Stimulated activated CD4-positive, alpha-beta T cell treated with anti-CD3 and anti-CD28 coated beads, Interleukin-12 subunit alpha, Interleukin-12 subunit beta, amount 100 ng/mL, for 24 hours (primary cell): Measurements from ENCODE around the gene NCOA1.
"Not testable (repeated sequence)": the region's sequence is repeated elsewhere in the genome, so short reads cannot be mapped to it uniquely, and the experiment has no call there.

Experiments used
- DNase-seq, 2 experiments: peaks; one replicate each; pipeline ENCODE4 v3.0.0-alpha.2; 2020; ENCODE audit warnings: low read depth in 2 of 2

Gene NCOA1

DNA sequence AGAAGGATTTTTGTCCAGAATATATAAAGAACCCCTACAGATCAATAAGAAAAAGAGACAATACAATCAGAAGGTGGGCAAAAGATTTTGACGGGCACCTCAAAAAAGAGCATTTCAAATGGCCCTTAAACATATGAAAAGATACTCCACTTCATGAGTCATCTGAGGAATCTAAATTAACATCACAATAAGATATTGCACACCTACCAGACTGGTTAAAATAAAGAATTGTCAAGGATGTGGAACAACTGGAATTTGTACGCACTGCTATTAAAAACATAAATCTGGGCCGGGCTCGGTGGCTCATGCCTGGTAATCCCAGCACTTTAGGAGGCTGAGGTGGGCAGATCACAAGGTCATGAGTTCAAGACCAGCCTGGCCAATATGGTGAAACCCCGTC, 17.0 kb upstream of the NCOA1 start:
- no peak for DNase-seq

- DNase-seq, result no peak
These were observed 13.8 kb upstream of the NCOA1 start for GRCh38 chr2:24477229-24477628.

- DNase-seq, result no peak
These were observed 12.8 kb upstream of the NCOA1 start for GRCh38 chr2:24478243-24478642.

DNA sequence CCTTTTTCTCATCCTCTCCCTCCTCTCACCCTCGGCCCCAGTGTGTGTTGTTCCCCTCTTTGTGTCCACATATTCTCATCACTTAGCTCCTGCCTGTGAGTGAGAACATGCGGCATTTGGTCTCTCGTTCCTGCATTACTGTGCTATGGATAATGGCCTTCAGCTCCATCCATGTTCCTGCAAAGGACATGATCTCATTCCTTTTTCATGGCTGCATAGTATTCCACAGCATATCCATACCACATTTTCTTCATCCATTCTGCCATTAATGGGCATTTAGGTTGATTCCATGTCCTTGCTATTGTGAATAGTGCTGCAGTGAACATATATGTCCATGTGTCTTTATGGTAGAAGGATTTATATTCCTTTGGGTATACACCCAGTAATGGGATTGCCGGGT, 10.8 kb upstream of the NCOA1 start:
- DNase-seq, result no peak

- DNase-seq, result no peak
These were observed 8.6 kb upstream of the NCOA1 start for GRCh38 chr2:24482251-24482971.

DNA sequence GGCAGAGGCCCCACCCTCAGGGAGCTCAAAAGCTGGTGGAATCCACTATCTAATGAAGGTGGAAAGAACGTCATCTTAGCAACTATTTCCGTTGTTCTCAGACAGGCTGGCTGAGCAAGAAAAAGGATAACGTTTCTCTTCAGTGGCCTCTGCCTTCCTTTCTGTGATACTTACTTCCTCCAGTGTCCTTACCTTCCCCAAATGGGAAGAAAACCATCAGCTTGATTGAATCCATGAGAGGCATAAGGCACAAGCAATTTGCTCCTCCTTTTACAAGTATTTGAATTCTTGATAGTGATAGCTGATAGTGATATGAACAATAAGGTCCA, 8.1 kb upstream of the NCOA1 start:
- no peak for DNase-seq

GRCh38 chr2:24484677-24485076, 6.4 kb upstream of the NCOA1 start:
- not testable (repeated sequence) for DNase-seq

- no peak for DNase-seq
These were observed 5.9 kb upstream of the NCOA1 start for GRCh38 chr2:24485197-24485596.

DNA sequence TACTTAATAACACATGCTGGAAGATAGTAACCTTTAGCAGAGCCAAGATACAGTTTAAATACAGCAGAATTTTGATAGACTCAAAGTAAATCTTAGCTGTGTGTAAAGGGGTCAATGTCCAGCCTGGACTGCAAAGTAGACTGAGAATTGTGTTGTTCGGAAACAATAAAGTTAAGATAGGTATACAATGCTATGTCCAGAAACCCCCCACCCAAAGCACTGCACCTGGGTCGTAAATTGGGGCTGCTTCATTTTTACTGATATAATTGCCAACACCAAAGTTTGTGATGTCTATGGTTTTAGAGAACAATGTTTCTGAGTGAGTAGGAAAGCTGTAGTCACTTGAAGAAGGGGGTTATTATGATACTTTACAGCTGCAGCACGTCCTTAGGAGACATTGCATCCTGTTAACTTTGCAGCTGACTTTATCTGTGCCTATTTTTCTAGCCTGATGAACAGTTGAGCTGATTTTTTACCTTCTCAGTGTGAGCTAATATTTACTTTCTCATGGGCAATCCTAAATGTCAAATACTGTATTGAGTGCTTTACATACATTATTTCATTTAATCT, 4.3 kb upstream of the NCOA1 start:
- no peak for DNase-seq

- DNase-seq, result no peak
These were observed 1.4 kb upstream of the NCOA1 start for GRCh38 chr2:24489465-24490180.

- DNase-seq, result peak in 1 of 2 experiments; percentile 2
These were observed 819 bp upstream of the NCOA1 start for GRCh38 chr2:24490181-24490689.

DNA sequence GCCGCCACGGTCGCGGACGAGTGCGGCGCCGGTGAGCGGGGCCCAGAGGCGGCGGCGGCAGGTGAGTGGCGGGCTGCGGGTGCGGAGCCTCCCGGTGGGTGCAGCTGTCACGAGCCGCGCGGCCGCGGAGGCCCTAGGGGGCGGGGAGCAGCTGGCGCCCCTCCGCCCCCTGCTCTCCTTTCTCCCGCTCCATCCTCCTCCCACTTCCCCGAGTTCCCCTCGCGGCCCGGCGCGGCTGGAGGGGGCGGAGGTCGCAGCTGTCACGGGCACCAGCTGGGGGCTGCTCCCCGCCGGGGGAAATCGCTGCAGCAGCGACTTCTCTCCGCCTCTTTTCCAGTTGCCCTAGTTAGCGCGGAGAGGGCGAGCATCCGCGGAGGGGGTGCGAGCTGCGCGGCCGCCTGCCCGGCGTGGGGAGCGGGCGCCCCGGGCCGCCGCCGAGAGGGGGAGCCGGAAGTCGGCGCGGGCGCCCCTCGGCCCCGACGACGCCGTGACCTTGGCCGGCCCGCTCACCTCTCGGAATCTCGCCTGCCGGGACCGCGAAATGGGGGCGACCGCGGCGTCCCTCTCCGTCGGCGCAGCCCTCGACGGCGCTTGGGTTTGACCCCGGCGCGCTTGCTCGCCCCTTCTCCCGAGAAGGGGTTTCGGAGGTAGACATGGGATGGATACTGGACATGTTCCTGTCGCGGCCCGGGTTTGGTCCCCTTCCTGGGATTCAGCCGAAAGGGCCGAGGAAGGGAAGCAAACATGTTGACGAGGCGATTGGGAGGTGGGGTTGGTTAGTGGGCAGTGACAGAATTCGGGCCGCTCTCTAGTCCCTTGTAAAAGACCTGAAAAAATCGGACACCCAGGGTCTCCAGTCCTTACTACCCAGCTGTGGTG, 727 bp downstream of the NCOA1 start:
- peak; percentile 38 to 41 for DNase-seq

DNA sequence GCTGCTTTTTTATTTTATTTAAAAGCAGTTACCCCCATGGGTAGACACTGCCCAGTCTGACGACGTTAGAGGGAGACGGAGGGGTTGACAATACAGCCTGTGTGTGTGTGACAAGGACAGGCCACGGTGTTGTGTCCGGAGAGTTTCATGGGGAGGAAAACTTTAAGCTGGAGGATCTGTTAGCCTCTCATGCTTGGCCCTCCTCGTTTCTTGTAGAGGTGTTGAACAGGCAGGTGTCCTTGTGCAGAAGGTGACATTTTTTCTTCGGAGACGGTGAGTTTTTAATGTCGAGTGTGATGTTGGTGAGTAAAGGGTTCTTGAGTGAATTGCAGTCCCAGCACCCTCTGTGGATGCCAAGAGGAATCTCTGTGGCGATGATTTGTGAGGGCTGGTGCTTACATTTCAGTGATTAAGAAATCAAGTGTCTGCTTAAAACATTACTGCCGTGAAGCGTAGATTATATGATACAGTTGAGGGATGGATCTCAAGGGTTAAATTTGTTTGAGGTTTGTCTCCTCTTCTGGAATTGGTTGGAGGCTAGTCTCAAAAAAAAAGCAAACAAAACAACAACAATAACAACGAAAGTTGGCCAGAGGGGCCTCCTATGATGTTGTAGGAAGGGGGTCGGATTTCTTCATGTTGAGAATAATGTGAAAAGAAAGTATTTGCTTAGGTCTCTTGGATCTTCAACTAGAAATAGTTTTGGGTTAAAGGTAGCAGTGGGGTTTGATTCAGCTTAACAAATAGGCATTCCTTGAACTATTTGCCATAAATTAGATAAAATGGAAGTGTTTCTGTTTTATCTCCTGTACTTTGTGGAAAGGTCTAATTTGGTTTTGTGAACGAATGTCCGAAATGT, 1.6 kb downstream of the NCOA1 start:
- DNase-seq, result no peak

DNA sequence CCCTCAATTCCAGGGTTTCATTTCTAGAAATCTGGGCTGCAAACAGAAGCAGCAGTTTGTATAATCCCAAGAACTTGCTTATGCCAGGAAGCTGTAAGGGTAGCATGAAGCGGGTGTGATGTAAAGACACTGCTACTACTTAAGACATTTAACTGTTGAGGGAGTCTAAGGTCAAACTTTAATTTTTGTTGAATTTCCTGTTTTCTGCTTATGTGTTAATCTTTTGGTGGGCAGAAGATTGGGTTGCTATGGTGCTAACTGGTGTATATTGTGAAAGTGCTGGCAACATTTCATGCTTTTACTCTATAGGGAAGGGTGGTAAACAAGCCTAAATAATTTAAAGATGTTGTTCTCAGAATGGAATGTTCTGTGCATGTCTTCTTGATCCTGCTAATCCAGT, 2.7 kb downstream of the NCOA1 start:
- no peak for DNase-seq

DNA sequence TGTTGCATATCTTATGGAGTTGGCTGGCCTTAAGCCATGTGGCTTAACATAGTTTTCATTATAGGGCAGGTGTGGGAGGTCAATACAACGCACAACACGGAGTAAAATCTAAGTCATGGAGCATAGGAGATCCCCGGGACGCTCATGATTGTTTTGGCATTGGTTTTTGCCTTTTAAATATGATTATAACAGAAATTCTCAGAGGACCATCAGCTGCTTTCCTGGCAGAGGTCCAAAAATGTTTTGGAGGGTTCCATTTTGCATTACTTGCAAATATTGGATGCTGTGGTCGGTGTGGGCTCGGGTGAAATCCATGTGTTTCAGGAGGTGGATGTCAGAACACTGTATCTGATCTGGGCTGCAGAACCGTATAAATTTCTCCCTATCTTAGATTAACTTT, 3.4 kb downstream of the NCOA1 start:
- no peak for DNase-seq

DNA sequence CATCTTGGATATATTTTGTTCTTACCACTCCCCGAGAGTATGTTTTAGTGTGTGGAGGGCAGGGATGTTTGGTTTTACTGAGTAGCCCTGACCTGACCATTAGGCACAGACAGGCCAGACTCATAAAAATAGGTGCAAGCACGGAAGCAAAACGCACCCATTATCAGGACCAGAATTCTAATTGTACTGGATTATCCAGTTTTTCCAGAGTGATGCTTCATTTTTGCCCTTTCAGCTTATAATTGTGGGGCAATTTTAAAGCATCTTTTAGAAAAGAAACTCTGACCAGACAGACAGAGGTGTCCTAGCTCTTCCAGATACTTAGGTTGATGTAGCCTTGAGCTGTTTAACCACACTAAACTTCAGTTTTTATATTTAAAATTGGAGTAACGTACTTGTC, 4.4 kb downstream of the NCOA1 start:
- no peak for DNase-seq

- no peak for DNase-seq
These were observed 5.9 kb downstream of the NCOA1 start for GRCh38 chr2:24496959-24497358.

GRCh38 chr2:24497685-24498084, 6.6 kb downstream of the NCOA1 start:
- DNase-seq, result no peak

GRCh38 chr2:24498121-24498520, 7.1 kb downstream of the NCOA1 start:
- DNase-seq, result no peak

DNA sequence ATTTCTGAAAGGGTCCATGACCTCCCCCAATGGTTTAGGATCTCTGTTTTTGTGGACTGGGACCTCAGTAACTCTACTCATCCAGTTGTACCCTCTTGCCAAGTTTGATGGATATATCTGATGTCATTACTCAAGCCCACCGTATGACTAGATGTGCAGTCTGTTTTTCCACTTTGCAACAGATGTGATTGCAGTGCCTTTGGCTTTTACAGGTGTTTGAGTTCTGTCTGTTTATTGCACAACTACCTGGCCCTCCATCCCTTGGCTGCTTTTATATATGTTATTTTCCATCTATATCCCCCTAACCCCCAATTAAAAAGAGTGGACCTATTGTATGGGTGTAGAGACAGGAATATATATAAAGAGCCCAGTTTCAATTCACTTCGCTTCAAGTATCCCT, 10.8 kb downstream of the NCOA1 start:
- no peak for DNase-seq
